Tibial nerve (tissue), 4 donors: ENCODE results near the gene SUN2. TPM values are rescaled to one million over a fixed set of nuclear protein-coding genes. Genes with fewer than 3 reads are reported as not detected.
A peak's percentile ranks its signal among the peaks of the same experiment; 100 is the strongest.

ENCODE experiments used
- DNase-seq, 2 donors: peaks; one replicate each; pipeline ENCODE4 v3.0.0-alpha.2; 2019; ENCODE audit warnings: low spot score in 2 of 2
- H3K27ac ChIP-seq, 4 donors: fragments of 200-600 bp; sonication (generic) in 3 of 4; one replicate each; pipeline ENCODE4 v1.5.1; 2017 to 2019; ENCODE audit warnings: mild to moderate bottlenecking in 1 of 4
- H3K27me3 ChIP-seq, 2 donors: fragments of 200-600 bp; sonication (generic) in 1 of 2; one replicate each; pipeline versions ENCODE4 v1.5.1 to v1.6.0; 2017 to 2019
- H3K36me3 ChIP-seq, 3 donors: fragments of 200-600 bp; sonication (generic); one replicate each; pipeline ENCODE4 v1.5.1; 2018 to 2019
- H3K4me1 ChIP-seq, 4 donors: fragments of 200-600 bp; sonication (generic) in 3 of 4; one replicate each; pipeline ENCODE4 v1.5.1; 2017 to 2019
- H3K4me3 ChIP-seq, 4 donors: fragments of 200-600 bp; sonication (generic) in 3 of 4; one replicate each; pipeline ENCODE4 v1.5.1; 2017 to 2019; ENCODE audit warnings: mild to moderate bottlenecking in 1 of 4, moderate library complexity in 1 of 4
- H3K9me3 ChIP-seq, 4 donors: fragments of 200-600 bp; sonication (generic) in 3 of 4; one replicate each; pipeline ENCODE4 v1.5.1; 2017 to 2019
- CTCF ChIP-seq, 5 experiments: fragments of 200-600 bp in 3 of 5; fragments of 450-650 bp in 2 of 5; sonication (generic) in 3 of 5; IDR thresholded peaks; one replicate each; pipeline ENCODE4 v1.5.1; 2016 to 2019; ENCODE audit warnings: antibody characterized with exemption in 5 of 5, mild to moderate bottlenecking in 3 of 5, moderate library complexity in 2 of 5
- EP300 ChIP-seq, 2 donors: sonication (generic); formaldehyde crosslinking; IDR thresholded peaks; one replicate each; pipeline ENCODE4 v1.6.1; 2017; ENCODE audit warnings: antibody characterized with exemption in 2 of 2, mild to moderate bottlenecking in 1 of 2
- POLR2A ChIP-seq, 2 donors: fragments of 450-650 bp; IDR thresholded peaks; one replicate each; pipeline ENCODE4 v1.6.1; 2017; ENCODE audit warnings: antibody characterized with exemption in 2 of 2, mild to moderate bottlenecking in 2 of 2, moderate library complexity in 2 of 2
- WGBS, 2 donors: methylation state at CpG; one replicate each; pipeline ENCODE4 v1.1.5; 2018; 5-methylcytosine and 5-hydroxymethylcytosine counted together
- total RNA-seq, 4 donors: library from RNA; depleted of rRNA; stranded (reverse); fragments of >200 nt; gene quantifications; one replicate each; pipeline ENCODE4 v1.1.0, GENCODE V29; 2016

SUN2 gene
- total RNA-seq, 4 donors from 2014 or later = 640 to 1,234 (median 846) TPM

- Histone ChIP-seq H3K4me1 (peaks cover 0 to 29% (median 11%) of the 10 kb centered on the region in 4 donors), H3K36me3 (peaks cover 18 to 91% (median 49%) of the 10 kb centered on the region in 3 donors), H3K4me3 (no peak overlapping the region), H3K27ac (peak overlapping the region in 1 of 4 donors; percentile 50), H3K27me3 (no peaks in the 10 kb centered on the region), H3K9me3 (no peaks in the 10 kb centered on the region)
- no peak for DNase-seq
- 80 to 81% methylated on average over 17 to 18 of the region's 18 CpGs for WGBS, 2 donors
- TF ChIP-seq POLR2A (IDR thresholded peaks at IDR 0.05) = no peak
- no peak for TF ChIP-seq EP300 (IDR thresholded peaks at IDR 0.05)
- no peak for TF ChIP-seq CTCF (IDR thresholded peaks at IDR 0.05)
These were observed 26.7 kb downstream of the SUN2 start for GRCh38 chr22:38728871-38729796.

GRCh38 chr22:38727530-38728451 is 28.0 kb downstream of the SUN2 start:
- Histone ChIP-seq H3K27me3 (no peaks in the 10 kb centered on the region), H3K36me3 (peaks cover 18 to 99% (median 60%) of the 10 kb centered on the region in 3 donors), H3K9me3 (no peaks in the 10 kb centered on the region), H3K4me3 (no peak overlapping the region), H3K4me1 (peaks cover 0 to 16% (median under 1%) of the 10 kb centered on the region in 4 donors), H3K27ac (no peak overlapping the region)
- DNase-seq = no peak
- TF ChIP-seq CTCF (IDR thresholded peaks at IDR 0.05) = no peak
- TF ChIP-seq POLR2A (IDR thresholded peaks at IDR 0.05) = no peak
- no peak for TF ChIP-seq EP300 (IDR thresholded peaks at IDR 0.05)
- WGBS, 2 donors = 93 to 95% methylated on average over 14 to 15 of the region's 15 CpGs

GRCh38 chr22:38727123-38727522 is 28.7 kb downstream of the SUN2 start:
- peaks cover 18 to 100% (median 66%) of the 10 kb centered on the region in 3 donors for H3K36me3 ChIP-seq
- no peaks in the 10 kb centered on the region for H3K27me3 ChIP-seq
- no peaks in the 10 kb centered on the region for H3K9me3 ChIP-seq
- 89 to 91% methylated on average over 10 to 12 of the region's 12 CpGs for WGBS, 2 donors
- no peak overlapping the region for H3K27ac ChIP-seq
- TF ChIP-seq POLR2A (IDR thresholded peaks at IDR 0.05) (no peak), CTCF (IDR thresholded peaks at IDR 0.05) (no peak), EP300 (IDR thresholded peaks at IDR 0.05) (no peak)
- no peak for DNase-seq
- peaks cover 0 to 10% (median 0%) of the 10 kb centered on the region in 4 donors for H3K4me1 ChIP-seq
- H3K4me3 ChIP-seq = no peak overlapping the region

GRCh38 chr22:38725900-38726655 is 29.7 kb downstream of the SUN2 start:
- Histone ChIP-seq H3K36me3 (peaks cover 18 to 100% (median 72%) of the 10 kb centered on the region in 3 donors), H3K4me3 (no peak overlapping the region), H3K4me1 (peaks cover 0 to 10% (median 0%) of the 10 kb centered on the region in 4 donors), H3K9me3 (no peaks in the 10 kb centered on the region), H3K27ac (no peak overlapping the region), H3K27me3 (no peaks in the 10 kb centered on the region)
- WGBS, 2 donors = 92 to 95% methylated on average over 15 to 18 of the region's 18 CpGs
- no peak for TF ChIP-seq POLR2A (IDR thresholded peaks at IDR 0.05)
- TF ChIP-seq CTCF (IDR thresholded peaks at IDR 0.05) = no peak
- TF ChIP-seq EP300 (IDR thresholded peaks at IDR 0.05) = no peak
- no peak for DNase-seq
